ENCODE results near the gene PLXNA3. TPM values are rescaled to one million over a fixed set of nuclear protein-coding genes. Genes with fewer than 3 reads are reported as not detected.

The PLXNA3 gene
- total and polyA plus RNA-seq, 2 experiments from 2014 or later, result 2.7 to 5.4 TPM

DNA sequence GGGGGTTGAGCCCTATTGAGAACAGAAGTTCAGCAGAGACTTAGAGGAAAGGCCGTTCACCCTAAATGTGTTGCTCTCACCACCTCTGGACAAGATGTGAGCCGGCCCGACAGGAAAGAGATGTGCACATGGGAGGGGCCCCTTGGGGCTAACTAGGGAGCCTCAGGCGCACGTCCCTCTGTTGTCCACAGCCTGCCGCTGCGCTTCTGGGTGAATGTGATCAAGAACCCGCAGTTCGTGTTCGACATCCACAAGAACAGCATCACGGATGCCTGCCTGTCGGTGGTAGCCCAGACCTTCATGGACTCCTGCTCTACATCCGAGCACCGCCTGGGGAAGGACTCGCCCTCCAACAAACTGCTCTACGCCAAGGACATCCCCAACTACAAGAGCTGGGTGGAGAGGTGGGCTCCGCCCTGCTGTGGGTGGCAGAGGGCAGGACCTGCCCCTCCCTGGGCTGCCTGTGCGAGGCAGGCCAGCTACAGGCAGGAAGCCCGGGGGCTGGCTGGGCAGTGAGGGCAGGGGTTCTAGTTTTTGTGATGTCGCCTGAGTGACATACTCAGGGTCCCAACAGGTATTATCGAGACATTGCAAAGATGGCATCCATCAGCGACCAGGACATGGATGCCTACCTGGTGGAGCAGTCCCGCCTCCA is 13.0 kb downstream of the PLXNA3 start:
- H3K4me1 Mint-ChIP-seq, result no peaks in the 10 kb centered on the region
- H3K27me3 Mint-ChIP-seq (ENCODE audit: insufficient read depth, low read depth, poor library complexity), result peaks cover 4% of the 10 kb centered on the region
- no peak for DNase-seq (ENCODE audit: low spot score)
- H3K4me2 ChIP-seq, result no peak overlapping the region
- TF ChIP-seq, protein P1, sequence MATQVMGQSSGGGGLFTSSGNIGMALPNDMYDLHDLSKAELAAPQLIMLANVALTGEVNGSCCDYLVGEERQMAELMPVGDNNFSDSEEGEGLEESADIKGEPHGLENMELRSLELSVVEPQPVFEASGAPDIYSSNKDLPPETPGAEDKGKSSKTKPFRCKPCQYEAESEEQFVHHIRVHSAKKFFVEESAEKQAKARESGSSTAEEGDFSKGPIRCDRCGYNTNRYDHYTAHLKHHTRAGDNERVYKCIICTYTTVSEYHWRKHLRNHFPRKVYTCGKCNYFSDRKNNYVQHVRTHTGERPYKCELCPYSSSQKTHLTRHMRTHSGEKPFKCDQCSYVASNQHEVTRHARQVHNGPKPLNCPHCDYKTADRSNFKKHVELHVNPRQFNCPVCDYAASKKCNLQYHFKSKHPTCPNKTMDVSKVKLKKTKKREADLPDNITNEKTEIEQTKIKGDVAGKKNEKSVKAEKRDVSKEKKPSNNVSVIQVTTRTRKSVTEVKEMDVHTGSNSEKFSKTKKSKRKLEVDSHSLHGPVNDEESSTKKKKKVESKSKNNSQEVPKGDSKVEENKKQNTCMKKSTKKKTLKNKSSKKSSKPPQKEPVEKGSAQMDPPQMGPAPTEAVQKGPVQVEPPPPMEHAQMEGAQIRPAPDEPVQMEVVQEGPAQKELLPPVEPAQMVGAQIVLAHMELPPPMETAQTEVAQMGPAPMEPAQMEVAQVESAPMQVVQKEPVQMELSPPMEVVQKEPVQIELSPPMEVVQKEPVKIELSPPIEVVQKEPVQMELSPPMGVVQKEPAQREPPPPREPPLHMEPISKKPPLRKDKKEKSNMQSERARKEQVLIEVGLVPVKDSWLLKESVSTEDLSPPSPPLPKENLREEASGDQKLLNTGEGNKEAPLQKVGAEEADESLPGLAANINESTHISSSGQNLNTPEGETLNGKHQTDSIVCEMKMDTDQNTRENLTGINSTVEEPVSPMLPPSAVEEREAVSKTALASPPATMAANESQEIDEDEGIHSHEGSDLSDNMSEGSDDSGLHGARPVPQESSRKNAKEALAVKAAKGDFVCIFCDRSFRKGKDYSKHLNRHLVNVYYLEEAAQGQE (IDR thresholded peaks at IDR 0.05; ENCODE audit: unreplicated experiment), result no peak
- TF ChIP-seq EZH2 (IDR thresholded peaks at IDR 0.05; ENCODE audit: low read depth, unreplicated experiment) (no peak), CTCF (conservative IDR thresholded peaks at IDR 0.05; ENCODE audit: low read depth in 2 of 2) (no peak), POLR2AphosphoS5 (IDR thresholded peaks at IDR 0.05; ENCODE audit: low read depth) (no peak), CREB1 (CRISPR knock-in tag; IDR thresholded peaks at IDR 0.05; ENCODE audit: low read depth) (no peak), NANOG (IDR thresholded peaks at IDR 0.05; ENCODE audit: borderline replicate concordance) (no peak), JUNB (IDR thresholded peaks at IDR 0.05; ENCODE audit: unreplicated experiment) (no peak), STAT1 (IDR thresholded peaks at IDR 0.05; ENCODE audit: unreplicated experiment) (no peak), ZNF114 (CRISPR knock-in tag; IDR thresholded peaks at IDR 0.05) (no peak), EZH2phosphoT487 (IDR thresholded peaks at IDR 0.05; ENCODE audit: unreplicated experiment) (no peak), ZNF331 (CRISPR knock-in tag; IDR thresholded peaks at IDR 0.05; ENCODE audit: low read depth) (no peak)
- TF ChIP-seq, protein P2, sequence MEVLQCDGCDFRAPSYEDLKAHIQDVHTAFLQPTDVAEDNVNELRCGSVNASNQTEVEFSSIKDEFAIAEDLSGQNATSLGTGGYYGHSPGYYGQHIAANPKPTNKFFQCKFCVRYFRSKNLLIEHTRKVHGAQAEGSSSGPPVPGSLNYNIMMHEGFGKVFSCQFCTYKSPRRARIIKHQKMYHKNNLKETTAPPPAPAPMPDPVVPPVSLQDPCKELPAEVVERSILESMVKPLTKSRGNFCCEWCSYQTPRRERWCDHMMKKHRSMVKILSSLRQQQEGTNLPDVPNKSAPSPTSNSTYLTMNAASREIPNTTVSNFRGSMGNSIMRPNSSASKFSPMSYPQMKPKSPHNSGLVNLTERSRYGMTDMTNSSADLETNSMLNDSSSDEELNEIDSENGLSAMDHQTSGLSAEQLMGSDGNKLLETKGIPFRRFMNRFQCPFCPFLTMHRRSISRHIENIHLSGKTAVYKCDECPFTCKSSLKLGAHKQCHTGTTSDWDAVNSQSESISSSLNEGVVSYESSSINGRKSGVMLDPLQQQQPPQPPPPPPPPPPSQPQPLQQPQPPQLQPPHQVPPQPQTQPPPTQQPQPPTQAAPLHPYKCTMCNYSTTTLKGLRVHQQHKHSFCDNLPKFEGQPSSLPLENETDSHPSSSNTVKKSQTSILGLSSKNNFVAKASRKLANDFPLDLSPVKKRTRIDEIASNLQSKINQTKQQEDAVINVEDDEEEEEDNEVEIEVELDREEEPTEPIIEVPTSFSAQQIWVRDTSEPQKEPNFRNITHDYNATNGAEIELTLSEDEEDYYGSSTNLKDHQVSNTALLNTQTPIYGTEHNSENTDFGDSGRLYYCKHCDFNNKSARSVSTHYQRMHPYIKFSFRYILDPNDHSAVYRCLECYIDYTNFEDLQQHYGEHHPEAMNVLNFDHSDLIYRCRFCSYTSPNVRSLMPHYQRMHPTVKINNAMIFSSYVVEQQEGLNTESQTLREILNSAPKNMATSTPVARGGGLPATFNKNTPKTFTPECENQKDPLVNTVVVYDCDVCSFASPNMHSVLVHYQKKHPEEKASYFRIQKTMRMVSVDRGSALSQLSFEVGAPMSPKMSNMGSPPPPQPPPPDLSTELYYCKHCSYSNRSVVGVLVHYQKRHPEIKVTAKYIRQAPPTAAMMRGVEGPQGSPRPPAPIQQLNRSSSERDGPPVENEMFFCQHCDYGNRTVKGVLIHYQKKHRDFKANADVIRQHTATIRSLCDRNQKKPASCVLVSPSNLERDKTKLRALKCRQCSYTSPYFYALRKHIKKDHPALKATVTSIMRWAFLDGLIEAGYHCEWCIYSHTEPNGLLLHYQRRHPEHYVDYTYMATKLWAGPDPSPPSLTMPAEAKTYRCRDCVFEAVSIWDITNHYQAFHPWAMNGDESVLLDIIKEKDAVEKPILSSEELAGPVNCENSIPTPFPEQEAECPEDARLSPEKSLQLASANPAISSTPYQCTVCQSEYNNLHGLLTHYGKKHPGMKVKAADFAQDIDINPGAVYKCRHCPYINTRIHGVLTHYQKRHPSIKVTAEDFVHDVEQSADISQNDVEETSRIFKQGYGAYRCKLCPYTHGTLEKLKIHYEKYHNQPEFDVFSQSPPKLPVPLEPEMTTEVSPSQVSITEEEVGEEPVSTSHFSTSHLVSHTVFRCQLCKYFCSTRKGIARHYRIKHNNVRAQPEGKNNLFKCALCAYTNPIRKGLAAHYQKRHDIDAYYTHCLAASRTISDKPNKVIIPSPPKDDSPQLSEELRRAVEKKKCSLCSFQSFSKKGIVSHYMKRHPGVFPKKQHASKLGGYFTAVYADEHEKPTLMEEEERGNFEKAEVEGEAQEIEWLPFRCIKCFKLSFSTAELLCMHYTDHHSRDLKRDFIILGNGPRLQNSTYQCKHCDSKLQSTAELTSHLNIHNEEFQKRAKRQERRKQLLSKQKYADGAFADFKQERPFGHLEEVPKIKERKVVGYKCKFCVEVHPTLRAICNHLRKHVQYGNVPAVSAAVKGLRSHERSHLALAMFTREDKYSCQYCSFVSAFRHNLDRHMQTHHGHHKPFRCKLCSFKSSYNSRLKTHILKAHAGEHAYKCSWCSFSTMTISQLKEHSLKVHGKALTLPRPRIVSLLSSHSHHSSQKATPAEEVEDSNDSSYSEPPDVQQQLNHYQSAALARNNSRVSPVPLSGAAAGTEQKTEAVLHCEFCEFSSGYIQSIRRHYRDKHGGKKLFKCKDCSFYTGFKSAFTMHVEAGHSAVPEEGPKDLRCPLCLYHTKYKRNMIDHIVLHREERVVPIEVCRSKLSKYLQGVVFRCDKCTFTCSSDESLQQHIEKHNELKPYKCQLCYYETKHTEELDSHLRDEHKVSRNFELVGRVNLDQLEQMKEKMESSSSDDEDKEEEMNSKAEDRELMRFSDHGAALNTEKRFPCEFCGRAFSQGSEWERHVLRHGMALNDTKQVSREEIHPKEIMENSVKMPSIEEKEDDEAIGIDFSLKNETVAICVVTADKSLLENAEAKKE (CRISPR knock-in tag; IDR thresholded peaks at IDR 0.05), result no peak
- TF ChIP-seq, protein P3, sequence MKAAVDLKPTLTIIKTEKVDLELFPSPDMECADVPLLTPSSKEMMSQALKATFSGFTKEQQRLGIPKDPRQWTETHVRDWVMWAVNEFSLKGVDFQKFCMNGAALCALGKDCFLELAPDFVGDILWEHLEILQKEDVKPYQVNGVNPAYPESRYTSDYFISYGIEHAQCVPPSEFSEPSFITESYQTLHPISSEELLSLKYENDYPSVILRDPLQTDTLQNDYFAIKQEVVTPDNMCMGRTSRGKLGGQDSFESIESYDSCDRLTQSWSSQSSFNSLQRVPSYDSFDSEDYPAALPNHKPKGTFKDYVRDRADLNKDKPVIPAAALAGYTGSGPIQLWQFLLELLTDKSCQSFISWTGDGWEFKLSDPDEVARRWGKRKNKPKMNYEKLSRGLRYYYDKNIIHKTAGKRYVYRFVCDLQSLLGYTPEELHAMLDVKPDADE (IDR thresholded peaks at IDR 0.05), result no peak
- peaks cover 10% of the 10 kb centered on the region for H3K36me3 Mint-ChIP-seq (ENCODE audit: low read depth)
- H3K9me3 Mint-ChIP-seq, result no peaks in the 10 kb centered on the region
- no peak overlapping the region for H3K4me3 ChIP-seq
- no peaks in the 10 kb centered on the region for H3K79me2 ChIP-seq (replicated peaks; ENCODE audit: insufficient read depth)
- no peaks in the 10 kb centered on the region; the same call in 1 of the 2 replicates for H4K20me1 ChIP-seq (replicated peaks; ENCODE audit: insufficient read depth)
- no peaks in the 10 kb centered on the region for H3F3A ChIP-seq (replicated peaks; ENCODE audit: low read depth)
- H3K36me3 ChIP-seq (ENCODE audit: insufficient read depth), result no peaks in the 10 kb centered on the region
- no peaks in the 10 kb centered on the region for H3K9me2 ChIP-seq (ENCODE audit: insufficient read depth)
- H2AFZ ChIP-seq, result no peak overlapping the region
- no peak overlapping the region for H3K27ac ChIP-seq (ENCODE audit: low read depth)
- no peak overlapping the region for H3K27ac Mint-ChIP-seq
- no peak for ATAC-seq
- H3K4me1 ChIP-seq (ENCODE audit: insufficient read depth), result no peaks in the 10 kb centered on the region
- H3K27me3 ChIP-seq (ENCODE audit: insufficient read depth), result no peaks in the 10 kb centered on the region
- H3K4me3 Mint-ChIP-seq, result no peak overlapping the region

Measured in GM23338 (cell line).